NT2/D1 (cell line): ENCODE measurements around the gene NAIF1.
A peak's percentile ranks its signal among the peaks of the same experiment; 100 is the strongest.
"Not testable (repeated sequence)": the region's sequence is repeated elsewhere in the genome, so short reads cannot be mapped to it uniquely, and the experiment has no call there.

ENCODE experiments used
- DNase-seq: peaks from one replicate; pipeline ENCODE4 v3.0.0-alpha.2; 2011; ENCODE audit warnings: low read depth, low spot score
- H3K27me3 ChIP-seq: 2 replicates; pipeline ENCODE4 v1.6.0; 2011; ENCODE audit warnings: mild to moderate bottlenecking; ENCODE audit not compliant: insufficient read length, insufficient read depth
- H3K36me3 ChIP-seq: 2 replicates; pipeline ENCODE4 v1.6.1; 2011; ENCODE audit warnings: mild to moderate bottlenecking, low read length, mixed read lengths; ENCODE audit not compliant: insufficient read depth, insufficient read length
- H3K4me1 ChIP-seq: 2 replicates; pipeline ENCODE4 v1.5.1; 2011; ENCODE audit not compliant: insufficient read depth, insufficient read length
- H3K4me3 ChIP-seq: 2 replicates; pipeline ENCODE4 v1.5.1; 2011; ENCODE audit warnings: low read depth; ENCODE audit not compliant: insufficient read length
- H3K9ac ChIP-seq: 2 replicates; pipeline ENCODE4 v1.6.0; 2011; ENCODE audit warnings: low read depth; ENCODE audit not compliant: insufficient read length
- H3K9me3 ChIP-seq: 2 replicates; pipeline ENCODE4 v1.5.1; 2011; ENCODE audit warnings: mild to moderate bottlenecking, low read length; ENCODE audit not compliant: insufficient read depth
- SUZ12 ChIP-seq: IDR thresholded peaks from 2 replicates; pipeline ENCODE4 v1.6.1; 2011; ENCODE audit not compliant: insufficient read length, insufficient read depth; ENCODE audit errors: extremely low read depth
- YY1 ChIP-seq: IDR thresholded peaks from 2 replicates; pipeline ENCODE4 v1.6.1; 2011; ENCODE audit not compliant: insufficient read length, insufficient read depth
- ZNF274 ChIP-seq: IDR thresholded peaks from 2 replicates; pipeline ENCODE4 v1.6.1; 2011; ENCODE audit warnings: mild to moderate bottlenecking, low read depth, low read length

NAIF1 gene

GRCh38 chr9:128077847-128078503, 10.9 kb upstream of the NAIF1 start:
- Histone ChIP-seq H3K4me1 (peaks cover 3% of the 10 kb centered on the region), H3K9ac (no peak overlapping the region)

GRCh38 chr9:128073253-128073886, 6.2 kb upstream of the NAIF1 start:
- H3K9me3 ChIP-seq = no peaks in the 10 kb centered on the region
- no peaks in the 10 kb centered on the region for H3K27me3 ChIP-seq
- peaks cover 11% of the 10 kb centered on the region for H3K4me1 ChIP-seq
- H3K4me3 ChIP-seq = no peak overlapping the region
- TF ChIP-seq ZNF274 (no peak), YY1 (no peak), SUZ12 (no peak)
- H3K9ac ChIP-seq = no peak overlapping the region
- no peak for DNase-seq
- H3K36me3 ChIP-seq = peaks cover 5% of the 10 kb centered on the region

More at GRCh38 chr9:128077847-128078503, 10.9 kb upstream of the NAIF1 start:
- no peak for DNase-seq
- TF ChIP-seq YY1 (no peak), ZNF274 (no peak), SUZ12 (no peak)
- H3K4me3 ChIP-seq = no peak overlapping the region
- H3K27me3 ChIP-seq = no peaks in the 10 kb centered on the region
- H3K36me3 ChIP-seq = peaks cover 7% of the 10 kb centered on the region
- H3K9me3 ChIP-seq = no peaks in the 10 kb centered on the region

GRCh38 chr9:128072144-128073021, 5.3 kb upstream of the NAIF1 start:
- no peaks in the 10 kb centered on the region for H3K9me3 ChIP-seq
- TF ChIP-seq ZNF274 = no peak
- no peak for TF ChIP-seq SUZ12
- no peak for TF ChIP-seq YY1
- H3K36me3 ChIP-seq = peaks cover 5% of the 10 kb centered on the region
- H3K4me1 ChIP-seq = peaks cover 8% of the 10 kb centered on the region
- DNase-seq = no peak
- H3K27me3 ChIP-seq = no peaks in the 10 kb centered on the region
- H3K9ac ChIP-seq = no peak overlapping the region
- H3K4me3 ChIP-seq = no peak overlapping the region

- H3K36me3 ChIP-seq, DNase-seq, H3K9ac ChIP-seq, H3K27me3 ChIP-seq, H3K9me3 ChIP-seq, H3K4me3 ChIP-seq: not testable (repeated sequence)
- peaks cover 13% of the 10 kb centered on the region for H3K4me1 ChIP-seq
Observed at GRCh38 chr9:128071475-128071874, 4.4 kb upstream of the NAIF1 start.

- no peak for TF ChIP-seq ZNF274
- no peak for TF ChIP-seq YY1
- no peak for TF ChIP-seq SUZ12
Observed at GRCh38 chr9:128070874-128071273, 3.8 kb upstream of the NAIF1 start.

GRCh38 chr9:128068386-128069205, 1.5 kb upstream of the NAIF1 start:
- no peak for TF ChIP-seq YY1
- TF ChIP-seq ZNF274 = no peak
- no peak for TF ChIP-seq SUZ12
- peak overlapping the region; percentile 95 for H3K9ac ChIP-seq
- H3K9me3 ChIP-seq = no peaks in the 10 kb centered on the region
- peaks cover under 1% of the 10 kb centered on the region for H3K36me3 ChIP-seq
- H3K27me3 ChIP-seq = no peaks in the 10 kb centered on the region
- H3K4me1 ChIP-seq = peaks cover 16% of the 10 kb centered on the region
- peak overlapping the region; percentile 86 for H3K4me3 ChIP-seq
- no peak for DNase-seq

More at GRCh38 chr9:128070874-128071273, 3.8 kb upstream of the NAIF1 start:
- H3K36me3 ChIP-seq = no peaks in the 10 kb centered on the region
- no peak overlapping the region for H3K9ac ChIP-seq
- DNase-seq = no peak
- H3K4me1 ChIP-seq = peaks cover 16% of the 10 kb centered on the region
- no peak overlapping the region for H3K4me3 ChIP-seq
- no peaks in the 10 kb centered on the region for H3K27me3 ChIP-seq
- H3K9me3 ChIP-seq = no peaks in the 10 kb centered on the region
